Activated naive CD8-positive, alpha-beta T cell treated with anti-CD3 and anti-CD28 coated beads for 36 hours (primary cell): ENCODE measurements around the gene B3GNT3. TPM values are rescaled to one million over a fixed set of nuclear protein-coding genes. Genes with fewer than 3 reads are reported as not detected.

Experiments
- DNase-seq: peaks from one replicate; pipeline ENCODE4 v3.0.0; 2021
- H3K27ac Mint-ChIP-seq: one replicate; pipeline ENCODE4 v1.8.0; 2022; ENCODE audit warnings: mild to moderate bottlenecking, moderate library complexity, mixed read lengths
- H3K27me3 Mint-ChIP-seq: one replicate; pipeline ENCODE4 v1.8.0; 2022; ENCODE audit warnings: mild to moderate bottlenecking, mixed read lengths
- H3K36me3 Mint-ChIP-seq: one replicate; pipeline ENCODE4 v1.8.0; 2021; ENCODE audit warnings: mild to moderate bottlenecking, mixed read lengths
- H3K4me1 Mint-ChIP-seq: one replicate; pipeline ENCODE4 v1.8.0; 2021; ENCODE audit warnings: mixed read lengths
- H3K4me3 Mint-ChIP-seq: one replicate; pipeline ENCODE4 v1.8.0; 2022; ENCODE audit warnings: mild to moderate bottlenecking, moderate library complexity, mixed read lengths
- H3K9me3 Mint-ChIP-seq: one replicate; pipeline ENCODE4 v1.8.0; 2022; ENCODE audit warnings: mixed read lengths
- total RNA-seq, 2 experiments: library from RNA; stranded (reverse); gene quantifications; one replicate each; pipeline ENCODE4 v1.2.3, GENCODE V29; 2021

B3GNT3 gene
- total RNA-seq, 2 experiments from 2014 or later = not detected

DNA sequence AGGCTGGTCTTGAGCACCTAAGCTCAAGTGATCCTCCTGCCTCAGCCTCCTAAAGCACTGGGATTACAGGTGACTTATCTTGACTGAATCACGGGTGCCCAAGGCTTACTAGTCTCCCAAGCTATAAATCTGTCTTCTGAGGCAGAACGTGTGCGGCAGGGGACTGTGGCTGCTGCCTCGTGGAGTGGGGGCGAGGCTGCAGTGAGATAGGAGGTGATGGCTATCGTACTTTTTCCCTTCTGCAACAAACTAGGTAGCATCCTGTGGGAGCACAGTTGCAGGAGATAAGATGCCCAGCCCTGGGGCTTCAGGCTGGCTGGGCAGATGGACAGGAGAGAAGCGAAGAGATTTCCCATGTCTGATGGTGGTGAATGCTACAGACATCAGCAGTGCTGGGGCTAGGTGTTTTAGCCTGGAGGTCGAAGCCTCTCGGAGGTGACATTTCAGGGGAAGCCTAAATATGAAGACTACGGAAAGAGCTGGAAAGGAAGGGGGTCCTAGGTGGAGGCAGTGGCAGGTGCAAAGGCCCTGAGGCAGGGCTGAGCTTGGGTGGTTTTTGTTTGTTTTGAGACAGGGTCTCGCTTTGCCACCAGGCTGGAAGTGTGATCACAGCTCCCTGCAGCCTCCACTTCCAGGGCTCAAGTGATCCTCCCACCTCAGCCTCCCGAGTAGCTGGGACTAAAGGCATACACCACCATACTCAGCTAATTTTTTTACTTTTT is 7.4 kb downstream of the B3GNT3 start:
- no peak for DNase-seq
- H3K27me3 Mint-ChIP-seq = no peaks in the 10 kb centered on the region
- H3K36me3 Mint-ChIP-seq = no peaks in the 10 kb centered on the region
- peaks cover 21% of the 10 kb centered on the region for H3K4me1 Mint-ChIP-seq
- H3K4me3 Mint-ChIP-seq = no peak overlapping the region
- H3K27ac Mint-ChIP-seq = no peak overlapping the region
- no peaks in the 10 kb centered on the region for H3K9me3 Mint-ChIP-seq

DNA sequence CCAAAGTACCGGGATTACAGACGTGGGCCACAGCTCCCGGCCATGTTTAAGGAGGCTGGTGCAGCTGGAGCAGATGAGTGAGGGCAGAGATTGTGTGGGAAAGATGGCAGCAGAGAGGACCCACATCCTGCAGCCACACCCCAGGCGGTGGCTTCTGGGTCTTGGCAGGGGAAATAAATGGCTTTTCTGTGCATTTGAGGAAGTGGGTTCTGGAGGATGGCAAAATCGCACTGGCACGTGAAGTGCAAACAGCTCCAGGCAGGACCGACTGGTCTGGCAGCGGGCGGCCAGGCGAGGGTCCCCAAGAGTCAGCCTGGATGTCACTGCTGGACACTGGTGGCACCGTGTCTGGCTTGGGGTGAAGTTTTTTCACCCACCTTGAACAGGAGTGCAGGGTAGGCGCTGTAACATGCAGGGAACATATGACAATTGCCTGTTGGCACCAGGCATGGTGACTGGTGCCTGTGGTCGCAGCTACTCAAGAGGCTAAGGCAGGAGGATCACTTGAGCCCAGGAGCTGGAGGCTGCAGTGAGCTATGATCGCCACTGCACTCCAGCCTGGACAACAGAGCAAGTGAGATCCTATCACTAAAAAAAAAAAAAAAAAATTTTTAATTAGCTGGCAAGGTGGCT is 8.4 kb downstream of the B3GNT3 start:
- no peaks in the 10 kb centered on the region for H3K27me3 Mint-ChIP-seq
- H3K4me3 Mint-ChIP-seq = no peak overlapping the region
- H3K27ac Mint-ChIP-seq = peak overlapping the region; percentile 2
- no peaks in the 10 kb centered on the region for H3K9me3 Mint-ChIP-seq
- H3K4me1 Mint-ChIP-seq = peaks cover 17% of the 10 kb centered on the region
- no peak for DNase-seq
- no peaks in the 10 kb centered on the region for H3K36me3 Mint-ChIP-seq

DNA sequence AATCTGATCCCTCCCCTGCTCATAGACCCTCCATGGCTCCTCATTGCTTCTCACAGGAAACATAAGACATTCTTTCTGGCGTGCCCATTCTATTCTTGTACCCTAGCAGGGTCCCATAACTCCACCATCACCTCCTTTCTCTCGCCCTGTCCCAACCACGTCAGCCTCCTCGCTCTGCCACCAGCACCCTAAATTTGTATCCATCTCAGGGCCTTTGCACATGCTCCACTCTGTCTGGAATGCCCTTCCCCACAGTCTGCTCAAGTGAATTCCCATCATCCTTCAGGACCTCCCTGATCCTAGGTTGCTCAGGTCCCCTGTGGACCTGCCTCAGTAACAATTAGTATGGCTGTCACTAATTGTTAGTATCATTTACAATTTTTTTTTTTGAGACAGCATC is 10.5 kb downstream of the B3GNT3 start:
- no peak for DNase-seq
- H3K9me3 Mint-ChIP-seq = no peaks in the 10 kb centered on the region
- no peaks in the 10 kb centered on the region for H3K36me3 Mint-ChIP-seq
- H3K4me3 Mint-ChIP-seq = no peak overlapping the region
- H3K27ac Mint-ChIP-seq = no peak overlapping the region
- H3K27me3 Mint-ChIP-seq = no peaks in the 10 kb centered on the region
- peaks cover 17% of the 10 kb centered on the region for H3K4me1 Mint-ChIP-seq

DNA sequence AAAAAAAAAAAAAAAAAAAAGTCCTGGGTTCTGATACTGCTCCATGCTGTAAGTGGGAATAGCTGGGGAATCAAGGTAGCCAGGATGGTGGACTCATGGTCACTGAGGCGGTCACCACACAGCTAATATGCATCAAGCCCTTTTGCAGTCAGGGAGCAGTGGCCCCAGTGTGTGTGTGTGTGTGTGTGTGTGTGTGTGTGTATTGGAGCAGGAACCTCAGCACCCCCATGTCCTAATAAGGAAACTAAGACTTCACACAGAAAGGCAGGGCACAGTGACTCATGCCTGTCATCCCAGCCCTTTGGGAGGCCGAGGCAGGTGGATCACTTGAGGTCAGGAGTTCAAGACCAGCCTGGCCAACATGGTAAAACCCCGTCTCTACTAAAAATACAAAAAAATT is 12.0 kb downstream of the B3GNT3 start:
- DNase-seq = no peak
- Mint-ChIP-seq H3K9me3 (no peaks in the 10 kb centered on the region), H3K27me3 (no peaks in the 10 kb centered on the region), H3K27ac (peak overlapping the region; percentile 56), H3K4me1 (peaks cover 17% of the 10 kb centered on the region), H3K36me3 (no peaks in the 10 kb centered on the region), H3K4me3 (peak overlapping the region; percentile 60)

DNA sequence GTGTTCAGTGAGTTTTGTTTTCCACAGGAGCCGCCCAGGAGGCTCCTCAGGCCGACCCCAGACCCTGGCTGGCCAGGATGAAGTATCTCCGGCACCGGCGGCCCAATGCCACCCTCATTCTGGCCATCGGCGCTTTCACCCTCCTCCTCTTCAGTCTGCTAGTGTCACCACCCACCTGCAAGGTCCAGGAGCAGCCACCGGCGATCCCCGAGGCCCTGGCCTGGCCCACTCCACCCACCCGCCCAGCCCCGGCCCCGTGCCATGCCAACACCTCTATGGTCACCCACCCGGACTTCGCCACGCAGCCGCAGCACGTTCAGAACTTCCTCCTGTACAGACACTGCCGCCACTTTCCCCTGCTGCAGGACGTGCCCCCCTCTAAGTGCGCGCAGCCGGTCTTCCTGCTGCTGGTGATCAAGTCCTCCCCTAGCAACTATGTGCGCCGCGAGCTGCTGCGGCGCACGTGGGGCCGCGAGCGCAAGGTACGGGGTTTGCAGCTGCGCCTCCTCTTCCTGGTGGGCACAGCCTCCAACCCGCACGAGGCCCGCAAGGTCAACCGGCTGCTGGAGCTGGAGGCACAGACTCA is 12.9 kb downstream of the B3GNT3 start:
- no peaks in the 10 kb centered on the region for H3K36me3 Mint-ChIP-seq
- no peak overlapping the region for H3K27ac Mint-ChIP-seq
- no peak for DNase-seq
- peaks cover 13% of the 10 kb centered on the region for H3K4me1 Mint-ChIP-seq
- no peak overlapping the region for H3K4me3 Mint-ChIP-seq
- H3K27me3 Mint-ChIP-seq = no peaks in the 10 kb centered on the region
- no peaks in the 10 kb centered on the region for H3K9me3 Mint-ChIP-seq

DNA sequence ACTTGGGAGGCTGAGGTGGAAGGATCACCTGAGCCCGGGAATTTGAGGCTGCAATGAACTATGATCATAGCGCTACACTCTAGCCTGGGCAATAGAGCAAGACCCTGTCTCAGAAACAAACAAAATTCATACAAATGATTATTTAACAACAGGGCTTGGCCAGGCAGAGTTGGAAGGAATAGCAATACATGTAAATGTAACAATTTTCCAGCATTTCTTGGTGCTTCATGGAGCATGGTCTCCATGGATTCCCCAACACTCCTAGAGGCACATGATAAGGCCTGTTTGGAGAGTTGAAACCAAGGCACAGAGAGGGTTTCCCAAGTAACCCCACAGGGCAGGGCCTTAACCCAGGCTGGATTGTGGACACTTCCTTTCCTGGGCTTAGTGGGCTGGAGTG is 16.2 kb downstream of the B3GNT3 start:
- no peaks in the 10 kb centered on the region for H3K36me3 Mint-ChIP-seq
- no peak for DNase-seq
- no peak overlapping the region for H3K4me3 Mint-ChIP-seq
- H3K27me3 Mint-ChIP-seq = no peaks in the 10 kb centered on the region
- H3K4me1 Mint-ChIP-seq = peaks cover 9% of the 10 kb centered on the region
- H3K27ac Mint-ChIP-seq = no peak overlapping the region
- H3K9me3 Mint-ChIP-seq = no peaks in the 10 kb centered on the region

DNA sequence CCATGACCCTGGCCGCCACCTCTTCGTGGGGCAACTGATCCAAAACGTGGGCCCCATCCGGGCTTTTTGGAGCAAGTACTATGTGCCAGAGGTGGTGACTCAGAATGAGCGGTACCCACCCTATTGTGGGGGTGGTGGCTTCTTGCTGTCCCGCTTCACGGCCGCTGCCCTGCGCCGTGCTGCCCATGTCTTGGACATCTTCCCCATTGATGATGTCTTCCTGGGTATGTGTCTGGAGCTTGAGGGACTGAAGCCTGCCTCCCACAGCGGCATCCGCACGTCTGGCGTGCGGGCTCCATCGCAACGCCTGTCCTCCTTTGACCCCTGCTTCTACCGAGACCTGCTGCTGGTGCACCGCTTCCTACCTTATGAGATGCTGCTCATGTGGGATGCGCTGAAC is 16.7 kb downstream of the B3GNT3 start:
- H3K36me3 Mint-ChIP-seq = no peaks in the 10 kb centered on the region
- H3K4me3 Mint-ChIP-seq = no peak overlapping the region
- no peaks in the 10 kb centered on the region for H3K27me3 Mint-ChIP-seq
- no peak overlapping the region for H3K27ac Mint-ChIP-seq
- H3K4me1 Mint-ChIP-seq = peaks cover 9% of the 10 kb centered on the region
- no peaks in the 10 kb centered on the region for H3K9me3 Mint-ChIP-seq
- DNase-seq = no peak

DNA sequence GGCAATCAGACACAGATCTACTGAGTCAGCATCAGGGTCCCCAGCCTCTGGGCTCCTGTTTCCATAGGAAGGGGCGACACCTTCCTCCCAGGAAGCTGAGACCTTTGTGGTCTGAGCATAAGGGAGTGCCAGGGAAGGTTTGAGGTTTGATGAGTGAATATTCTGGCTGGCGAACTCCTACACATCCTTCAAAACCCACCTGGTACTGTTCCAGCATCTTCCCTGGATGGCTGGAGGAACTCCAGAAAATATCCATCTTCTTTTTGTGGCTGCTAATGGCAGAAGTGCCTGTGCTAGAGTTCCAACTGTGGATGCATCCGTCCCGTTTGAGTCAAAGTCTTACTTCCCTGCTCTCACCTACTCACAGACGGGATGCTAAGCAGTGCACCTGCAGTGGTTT is 17.2 kb downstream of the B3GNT3 start:
- Mint-ChIP-seq H3K4me3 (no peak overlapping the region), H3K9me3 (no peaks in the 10 kb centered on the region), H3K36me3 (no peaks in the 10 kb centered on the region), H3K27me3 (no peaks in the 10 kb centered on the region), H3K27ac (no peak overlapping the region), H3K4me1 (peaks cover 8% of the 10 kb centered on the region)
- DNase-seq = no peak

DNA sequence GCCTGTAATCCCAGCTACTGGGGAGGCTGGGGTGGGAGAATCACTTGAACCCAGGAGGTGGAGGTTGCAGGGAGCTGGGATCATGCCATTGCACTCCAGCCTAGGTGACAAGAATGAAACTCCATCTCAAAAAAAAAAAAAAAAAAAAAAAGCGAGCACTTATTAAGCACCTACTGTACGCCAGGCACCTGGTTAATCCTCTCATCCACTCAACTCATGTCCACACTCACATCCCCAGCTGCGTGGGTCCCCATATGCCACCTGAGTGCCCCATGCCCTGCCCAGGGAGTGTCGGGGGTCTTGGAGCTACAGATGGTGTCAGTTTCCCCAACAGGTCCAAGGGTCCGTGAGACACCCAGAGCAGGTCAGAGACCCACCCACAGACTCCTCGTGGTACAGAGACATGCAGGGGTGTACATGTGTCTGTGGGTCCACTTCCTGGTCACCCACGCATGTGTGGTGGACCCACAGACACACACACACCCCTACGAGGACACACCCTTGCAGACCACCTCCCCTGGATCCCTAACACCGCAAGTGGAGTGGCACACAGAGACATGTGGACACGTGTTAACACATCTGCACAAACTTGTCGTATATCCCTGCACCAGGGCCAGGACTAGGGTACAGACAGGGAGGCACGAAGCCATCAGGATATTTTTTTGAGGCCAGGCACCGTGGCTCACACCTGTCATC is 22.9 kb downstream of the B3GNT3 start:
- no peaks in the 10 kb centered on the region for H3K9me3 Mint-ChIP-seq
- no peak for DNase-seq
- H3K36me3 Mint-ChIP-seq = no peaks in the 10 kb centered on the region
- H3K27me3 Mint-ChIP-seq = no peaks in the 10 kb centered on the region
- no peak overlapping the region for H3K4me3 Mint-ChIP-seq
- no peak overlapping the region for H3K27ac Mint-ChIP-seq
- H3K4me1 Mint-ChIP-seq = peaks cover 3% of the 10 kb centered on the region

DNA sequence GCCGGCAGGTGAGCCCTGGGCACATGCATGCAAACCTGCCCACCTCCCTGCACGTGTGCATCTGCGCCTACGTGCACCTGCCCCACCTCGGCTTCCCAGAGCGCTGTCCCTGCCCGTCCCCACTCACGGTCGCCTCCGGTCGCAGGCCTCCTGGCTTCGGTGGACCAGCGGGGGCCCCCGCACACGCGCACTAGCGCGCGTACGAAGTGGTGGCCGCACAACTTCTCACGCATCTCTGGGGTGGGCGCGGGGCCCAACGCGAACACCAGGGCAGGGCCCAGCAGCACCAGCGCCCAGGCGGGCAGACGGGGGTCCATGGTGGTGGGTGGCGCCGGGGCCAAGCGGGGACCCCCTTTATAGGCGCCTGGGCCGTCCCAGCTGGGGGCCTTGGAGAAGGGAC is 26.3 kb downstream of the B3GNT3 start, which contains the start of gene INSL3:
Gene INSL3 (minus strand): TSS at position 330 of the 400 bp plus-strand sequence. CDS start 13 bp downstream, at position 317.
- no peaks in the 10 kb centered on the region for H3K9me3 Mint-ChIP-seq
- no peaks in the 10 kb centered on the region for H3K4me1 Mint-ChIP-seq
- no peak within 1 kb of the TSS for H3K27ac Mint-ChIP-seq
- peaks cover 2% of the 10 kb centered on the region for H3K36me3 Mint-ChIP-seq
- DNase-seq = no peak
- H3K27me3 Mint-ChIP-seq = no peaks in the 10 kb centered on the region
- H3K4me3 Mint-ChIP-seq = no peak within 1 kb of the TSS

DNA sequence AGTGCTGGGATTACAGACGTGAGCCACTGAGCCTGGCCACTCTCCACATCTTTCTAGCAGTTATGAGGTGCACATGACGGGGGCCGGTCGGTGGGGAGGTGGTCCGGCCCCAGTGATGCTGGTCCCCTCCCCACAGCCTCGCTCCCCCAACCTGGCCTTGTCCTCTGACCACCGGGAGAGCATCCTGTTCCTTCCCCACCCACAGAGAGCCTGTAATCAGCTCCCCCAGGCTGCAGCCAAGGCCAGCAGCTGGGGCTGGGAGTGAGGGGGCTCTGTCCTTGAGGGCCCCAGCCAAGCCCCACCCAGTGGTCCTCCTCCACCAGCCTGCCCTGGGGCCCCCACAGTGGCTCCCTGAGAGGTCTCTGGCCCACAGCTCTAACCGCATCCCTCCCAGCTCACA is 29.4 kb downstream of the B3GNT3 start:
- no peak overlapping the region for H3K4me3 Mint-ChIP-seq
- no peaks in the 10 kb centered on the region for H3K27me3 Mint-ChIP-seq
- H3K4me1 Mint-ChIP-seq = no peaks in the 10 kb centered on the region
- no peaks in the 10 kb centered on the region for H3K9me3 Mint-ChIP-seq
- peaks cover 13% of the 10 kb centered on the region for H3K36me3 Mint-ChIP-seq
- peak overlapping the region; percentile 35 for H3K27ac Mint-ChIP-seq
- no peak for DNase-seq

DNA sequence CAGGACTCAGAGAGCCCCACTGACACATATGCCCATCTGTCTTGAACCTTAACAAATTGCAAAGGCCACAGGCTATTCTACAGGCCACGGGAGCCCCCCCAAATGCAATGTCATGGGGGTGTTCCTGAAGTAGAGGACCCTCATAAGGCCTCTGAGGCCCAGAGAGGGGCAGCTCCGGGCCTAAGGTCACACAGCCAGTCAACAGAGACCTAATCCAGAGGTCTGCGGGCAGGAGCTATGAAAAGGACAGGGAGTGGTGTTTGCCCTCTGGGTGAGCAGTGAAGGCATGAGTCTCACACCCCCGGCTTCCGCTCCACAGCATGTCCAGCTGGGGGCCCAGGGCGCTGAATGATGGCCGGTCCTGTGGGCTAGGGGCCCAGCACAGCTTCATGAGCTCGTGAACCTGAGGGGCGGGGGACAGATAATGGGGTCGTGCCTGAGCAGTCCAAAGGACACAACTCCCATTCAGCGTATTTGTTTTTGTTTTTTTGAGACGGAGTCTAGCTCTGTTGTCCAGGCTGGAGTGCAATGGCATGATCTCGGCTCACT is 31.6 kb downstream of the B3GNT3 start:
- Mint-ChIP-seq H3K36me3 (peaks cover 32% of the 10 kb centered on the region), H3K4me1 (peaks cover 3% of the 10 kb centered on the region), H3K27me3 (no peaks in the 10 kb centered on the region), H3K27ac (no peak overlapping the region), H3K4me3 (no peak overlapping the region), H3K9me3 (no peaks in the 10 kb centered on the region)
- DNase-seq = no peak

DNA sequence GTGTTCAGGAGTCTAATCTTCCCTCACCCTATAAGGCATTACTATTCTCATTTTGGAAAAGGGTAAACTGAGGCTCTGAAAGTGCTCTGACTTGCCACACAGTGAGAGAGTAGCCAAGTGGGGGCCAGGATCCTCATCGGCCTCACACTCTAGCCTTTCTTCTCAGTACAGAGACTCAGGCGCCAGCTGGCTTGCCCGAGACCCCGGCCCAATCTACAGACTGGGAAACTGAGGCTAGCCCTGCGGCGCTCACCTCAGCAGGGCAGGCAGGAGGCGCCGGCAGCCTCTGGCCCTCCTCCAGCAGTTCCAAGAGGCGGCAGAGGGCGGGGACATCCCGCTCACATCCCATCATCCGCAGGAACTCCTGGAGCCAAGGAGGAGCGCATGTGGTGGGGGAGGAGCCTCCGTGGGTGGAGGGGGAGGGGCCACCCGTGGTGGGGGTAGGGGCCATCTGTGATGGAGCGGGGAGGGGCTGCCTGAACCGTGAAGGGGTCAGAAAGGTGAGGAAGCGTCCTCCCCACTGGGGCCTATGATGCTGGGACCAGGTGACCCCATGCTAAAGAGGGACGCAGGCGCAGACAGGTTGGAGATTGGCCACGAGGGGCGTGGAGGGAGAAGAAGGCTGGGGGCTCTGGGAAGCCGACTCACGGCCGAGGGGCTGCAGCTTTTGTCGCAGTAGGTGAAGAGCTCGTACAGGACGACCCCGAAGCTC is 35.1 kb downstream of the B3GNT3 start:
- H3K4me1 Mint-ChIP-seq = peaks cover 3% of the 10 kb centered on the region
- peak overlapping the region; percentile 42 for H3K27ac Mint-ChIP-seq
- peaks cover 54% of the 10 kb centered on the region for H3K36me3 Mint-ChIP-seq
- no peak overlapping the region for H3K4me3 Mint-ChIP-seq
- no peak for DNase-seq
- peaks cover 3% of the 10 kb centered on the region for H3K9me3 Mint-ChIP-seq
- H3K27me3 Mint-ChIP-seq = no peaks in the 10 kb centered on the region

DNA sequence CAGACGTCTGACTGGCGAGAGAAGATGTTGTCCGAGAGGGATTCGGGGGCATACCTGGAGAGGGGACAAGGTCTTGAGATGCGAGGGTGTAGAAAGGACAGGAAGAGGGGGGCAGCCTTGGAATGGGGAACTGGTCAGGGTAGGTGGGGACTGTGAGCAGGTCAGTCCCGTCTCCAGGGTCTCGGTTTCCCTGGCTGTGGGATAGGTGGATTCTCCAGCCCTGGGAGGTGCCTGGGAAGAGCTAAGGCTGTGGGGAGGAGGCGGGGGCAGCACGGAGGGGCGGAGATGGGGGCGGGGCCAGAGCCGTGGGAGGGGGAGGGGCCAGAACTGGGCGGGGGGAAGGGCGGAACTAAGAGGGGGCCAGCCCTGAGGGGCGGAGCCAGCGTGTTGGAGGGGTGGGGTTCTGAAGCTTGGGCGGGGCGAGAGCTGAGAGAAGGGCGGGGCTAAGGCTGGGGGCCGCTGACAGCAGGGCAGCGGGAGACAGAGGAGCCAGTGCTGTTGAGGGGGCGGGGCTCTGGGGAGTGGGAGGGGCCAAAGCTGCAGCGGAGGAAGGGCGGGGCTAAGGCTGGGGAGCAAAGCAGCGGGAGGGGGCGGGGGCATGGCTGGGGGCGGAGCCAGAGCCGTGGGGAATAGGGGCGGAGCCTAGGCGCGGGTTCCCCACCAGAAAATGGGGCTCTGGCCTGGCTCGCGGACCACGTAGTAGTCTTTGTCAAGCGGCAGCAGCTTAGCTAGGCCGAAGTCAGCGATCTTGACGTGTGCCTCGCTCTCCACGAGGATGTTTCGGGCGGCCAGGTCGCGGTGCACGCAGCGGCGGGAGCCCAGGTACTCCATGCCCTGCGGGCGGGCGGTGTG is 35.9 kb downstream of the B3GNT3 start:
- Mint-ChIP-seq H3K9me3 (peaks cover 3% of the 10 kb centered on the region), H3K4me3 (no peak overlapping the region), H3K36me3 (peaks cover 59% of the 10 kb centered on the region), H3K27ac (peak overlapping the region; percentile 42), H3K27me3 (no peaks in the 10 kb centered on the region), H3K4me1 (peaks cover 3% of the 10 kb centered on the region)
- DNase-seq = peak; percentile 68
